HL-60/S4 (cell line): ENCODE data around the gene TPSG1.
"Not testable (repeated sequence)": the region's sequence is repeated elsewhere in the genome, so short reads cannot be mapped to it uniquely, and the experiment has no call there.

Source experiments
- in situ Hi-C: fragments of 300-500 bp; cut with MboI; formaldehyde crosslinking; loops from 2 replicates; pipeline ENCODE4 v1.14.3; 2022; ENCODE audit warnings: low sequenced_read_pairs

Gene TPSG1

GRCh38 chr16:1232049-1232748, 7.1 kb upstream of the TPSG1 start:
- in situ Hi-C loops: not testable (repeated sequence)

GRCh38 chr16:1231301-1231700, 6.2 kb upstream of the TPSG1 start:
- in situ Hi-C loops: not testable (repeated sequence)

GRCh38 chr16:1230471-1231212, 5.6 kb upstream of the TPSG1 start:
- in situ Hi-C loops: not testable (repeated sequence)

GRCh38 chr16:1230084-1230470, 5.0 kb upstream of the TPSG1 start, which contains the start of gene TPSB2:
TSS of gene TPSB2 (minus strand) at chr16:1230184. CDS start at chr16:1229951, 233 bp downstream.
- in situ Hi-C loops: not testable (repeated sequence)

GRCh38 chr16:1229476-1229875, 4.4 kb upstream of the TPSG1 start:
- in situ Hi-C loops: not testable (repeated sequence)

- in situ Hi-C loops: not testable (repeated sequence)
Observed at GRCh38 chr16:1228227-1228626, 3.2 kb upstream of the TPSG1 start.

- in situ Hi-C loops: not testable (repeated sequence)
Observed at GRCh38 chr16:1226692-1227091, 1.6 kb upstream of the TPSG1 start.

- in situ Hi-C loops: not testable (repeated sequence)
Observed at GRCh38 chr16:1225728-1226311, 752 bp upstream of the TPSG1 start.

GRCh38 chr16:1224558-1224957, 510 bp downstream of the TPSG1 start:
- in situ Hi-C loops: no loop called here

GRCh38 chr16:1223355-1224214, 1.5 kb downstream of the TPSG1 start:
- in situ Hi-C loops: no loop called here

GRCh38 chr16:1222553-1223354, 2.3 kb downstream of the TPSG1 start:
- in situ Hi-C loops: no loop called here

- in situ Hi-C loops: no loop called here
Observed at GRCh38 chr16:1221628-1222552, 3.2 kb downstream of the TPSG1 start.

GRCh38 chr16:1220841-1221627, 4.0 kb downstream of the TPSG1 start:
- in situ Hi-C loops: no loop called here

- in situ Hi-C loops: no loop called here
Observed at GRCh38 chr16:1220098-1220728, 4.9 kb downstream of the TPSG1 start.

GRCh38 chr16:1218930-1219611, 6.0 kb downstream of the TPSG1 start:
- in situ Hi-C loops: no loop called here

GRCh38 chr16:1218061-1218929, 6.8 kb downstream of the TPSG1 start:
- in situ Hi-C loops: no loop called here
